GM12878 (cell line): ENCODE measurements around the gene CYTL1. TPM values are rescaled to one million over a fixed set of nuclear protein-coding genes. Genes with fewer than 3 reads are reported as not detected.
A peak's percentile ranks its signal among the peaks of the same experiment; 100 is the strongest.

Experiments used
- ATAC-seq: fragments of 200-7000 bp; cut with Tn5 transposase; 3 replicates; pipeline ENCODE4 v1.9.1; 2020; ENCODE audit warnings: mild to moderate bottlenecking, moderate library complexity
- BruUV-seq: library from RNA; stranded (reverse); fragments of 400-500 nt; replicated peaks from 2 replicates; lab custom pipeline; 2021; lab: Mats Ljungman, UMichigan
- CTCF ChIA-PET: fragments of 300-600 bp; sonication (Branson Sonifier 250); formaldehyde crosslinking; extraction: SDS; loops from one replicate; lab custom pipeline; 2021; ENCODE audit warnings: inconsistent platforms; lab: Yijun Ruan, JAX
- POLR2A ChIA-PET: fragments of 350-600 bp; formaldehyde crosslinking; extraction: SDS; loops from one replicate; lab custom pipeline; 2021; ENCODE audit warnings: inconsistent platforms; lab: Charles Lee
- RAD21 ChIA-PET: fragments of 300-600 bp; sonication (Branson Sonifier 250); formaldehyde crosslinking; loops from one replicate; lab custom pipeline; 2023; ENCODE audit warnings: antibody characterized with exemption; ENCODE audit not compliant: unreplicated experiment; lab: Charles Lee
- SMC1A ChIA-PET: fragments of 300-600 bp; sonication (Branson Sonifier 250); formaldehyde crosslinking; loops from one replicate; lab custom pipeline; 2023; ENCODE audit not compliant: unreplicated experiment, uncharacterized antibody; lab: Charles Lee
- DNase-seq: peaks from one replicate; pipeline ENCODE4 v3.0.0-alpha.2; 2011; ENCODE audit warnings: low read depth, low spot score
- FAIRE-seq: peaks from 3 replicates; lab custom pipeline; 2011; peaks lifted over from hg19 to GRCh38; lab: Jason Lieb, UNC
- H2AFZ ChIP-seq: 2 replicates; pipeline ENCODE4 v1.6.0; 2011; ENCODE audit warnings: low read depth, low read length, control low read depth; ENCODE audit not compliant: control insufficient read depth
- H3K27ac ChIP-seq: 2 replicates; pipeline ENCODE4 v1.5.1; 2011; ENCODE audit warnings: control low read depth; ENCODE audit not compliant: control insufficient read depth, insufficient read depth
- H3K27me3 ChIP-seq, 2 experiments: replicated peaks in 1 of 2; 2 replicates each; pipeline versions ENCODE4 v1.6.0 to v1.6.1; 2011; ENCODE audit warnings: low read length in 1 of 2; ENCODE audit not compliant: control insufficient read depth in 2 of 2, insufficient read depth in 2 of 2
- H3K36me3 ChIP-seq, 2 experiments: 2 replicates each; pipeline ENCODE4 v1.5.1; 2011; ENCODE audit warnings: low read length in 1 of 2; ENCODE audit not compliant: control insufficient read depth in 2 of 2, insufficient read depth in 2 of 2
- H3K4me1 ChIP-seq: 2 replicates; pipeline ENCODE4 v1.6.1; 2011; ENCODE audit warnings: mild to moderate bottlenecking, low read length, moderate library complexity, mixed read lengths; ENCODE audit not compliant: control insufficient read depth, insufficient read depth
- H3K4me2 ChIP-seq: 2 replicates; pipeline ENCODE4 v1.6.0; 2011; ENCODE audit warnings: control low read depth; ENCODE audit not compliant: control insufficient read depth, insufficient read depth
- H3K4me3 ChIP-seq: fragments of 200-600 bp; sonication (generic); 2 replicates; pipeline ENCODE4 v1.5.1; 2016
- H3K79me2 ChIP-seq: 2 replicates; pipeline ENCODE4 v1.6.0; 2011; ENCODE audit warnings: low read length; ENCODE audit not compliant: control insufficient read depth, insufficient read depth
- H3K9ac ChIP-seq: 2 replicates; pipeline ENCODE4 v1.8.0; 2011; ENCODE audit warnings: low read length, control low read depth, mixed read lengths; ENCODE audit not compliant: control insufficient read depth, insufficient read depth
- H3K9me3 ChIP-seq: replicated peaks from 3 replicates; pipeline ENCODE4 v1.5.1; 2011; ENCODE audit warnings: mild to moderate bottlenecking, low read length; ENCODE audit not compliant: control insufficient read depth, insufficient read depth
- H4K20me1 ChIP-seq: 2 replicates; pipeline ENCODE4 v1.6.0; 2011; ENCODE audit not compliant: control insufficient read depth, insufficient read depth
- ATF2 ChIP-seq: IDR thresholded peaks from 2 replicates; pipeline ENCODE4 v1.6.1; 2012; ENCODE audit warnings: low read length, inconsistent platforms
- BACH1 ChIP-seq: fragments of 450-650 bp; IDR thresholded peaks from 2 replicates; pipeline ENCODE4 v1.6.1; 2017; ENCODE audit warnings: mild to moderate bottlenecking, borderline replicate concordance
- BCLAF1 ChIP-seq: fragments of 450-650 bp; IDR thresholded peaks from 2 replicates; pipeline ENCODE4 v1.6.1; 2017; ENCODE audit warnings: antibody characterized with exemption, mild to moderate bottlenecking, moderate library complexity
- CREM ChIP-seq: IDR thresholded peaks from 2 replicates; pipeline ENCODE4 v1.6.1; 2014; ENCODE audit warnings: antibody characterized with exemption, low read depth
- EZH2 ChIP-seq: IDR thresholded peaks from 2 replicates; pipeline ENCODE4 v1.6.1; 2012; ENCODE audit warnings: low read depth, mild to moderate bottlenecking, control low read depth, inconsistent platforms, low read length, borderline replicate concordance; ENCODE audit not compliant: control insufficient read depth
- GATAD2B ChIP-seq: fragments of 450-650 bp; conservative IDR thresholded peaks from 2 replicates; pipeline ENCODE4 v1.6.1; 2017; ENCODE audit warnings: low read depth, mild to moderate bottlenecking, moderate library complexity
- HDAC2 ChIP-seq: fragments of 200-600 bp; sonication (generic); IDR thresholded peaks from 2 replicates; pipeline ENCODE4 v1.6.1; 2017
- IKZF1 ChIP-seq: fragments of 450-650 bp; conservative IDR thresholded peaks from 2 replicates; pipeline ENCODE4 v1.6.1; 2017; ENCODE audit warnings: antibody characterized with exemption, mild to moderate bottlenecking
- RUNX3 ChIP-seq: IDR thresholded peaks from 2 replicates; pipeline ENCODE4 v1.6.1; 2012; ENCODE audit warnings: low read length, inconsistent platforms
- STAT1 ChIP-seq: fragments of 450-650 bp; conservative IDR thresholded peaks from 2 replicates; pipeline ENCODE4 v1.6.1; 2014; ENCODE audit warnings: antibody characterized with exemption, mild to moderate bottlenecking
- WGBS: methylation state at CpG from one replicate; pipeline ENCODE4 v1.1.6; 2016; ENCODE audit warnings: low lambda C conversion rate; ENCODE audit not compliant: insufficient replicate concordance, insufficient coverage; ENCODE audit errors: missing lambda C conversion rate; 5-methylcytosine and 5-hydroxymethylcytosine counted together
- in situ Hi-C: fragments of 300-500 bp; cut with MboI; formaldehyde crosslinking; loops from 9 replicates; pipeline ENCODE4 v1.14.3; 2018; ENCODE audit warnings: mixed read lengths
- intact Hi-C: fragments of 100-400 bp; cut with micrococcal nuclease; formaldehyde crosslinking; loops from one replicate; pipeline ENCODE4 v1.14.2; 2022; ENCODE audit not compliant: unreplicated experiment
- polyA plus RNA-seq, 11 experiments: library from polyadenylated mRNA; depleted of rRNA in 4 of 11; unstranded in 6 of 11; stranded (reverse) in 5 of 11; fragments of >200 nt; fragmentation: Nextera tagmentation in 4 of 11; fragmentation: Illumina TruSeq in 1 of 11; extraction: Ambion mirVana in 4 of 11; extraction: Trizol in 1 of 11; gene quantifications; 1 replicate in 1 of 11; 2 replicates in 10 of 11; pipeline versions ENCODE4 v1.2.1 to v1.2.3, GENCODE V29; 2011 to 2016; ENCODE audit warnings: inconsistent platforms in 2 of 11, missing spikeins in 2 of 11, low read depth in 1 of 11
- total RNA-seq, 4 experiments: library from RNA; depleted of rRNA in 3 of 4; stranded (reverse); fragments of >200 nt in 3 of 4; fragmentation: Illumina TruSeq in 1 of 4; extraction: Trizol in 1 of 4; gene quantifications; 2 replicates each; pipeline versions ENCODE4 v1.2.1 to v1.2.3, GENCODE V29; 2013 to 2021
- TF ChIP-seq, protein P1 (sequence below): IDR thresholded peaks from 2 replicates; pipeline ENCODE4 v1.6.1; 2012; ENCODE audit warnings: low read depth, low read length, improper control_type of control experiment
- TF ChIP-seq, protein P2 (sequence below): fragments of 450-650 bp; IDR thresholded peaks from 2 replicates; pipeline ENCODE4 v1.6.1; 2017; ENCODE audit warnings: mild to moderate bottlenecking, moderate library complexity

The CYTL1 gene
- total and polyA plus RNA-seq, 10 of the 15 experiments (the other 5 are each of a cell fraction or from before 2014, with no cell fraction given): not detected

DNA sequence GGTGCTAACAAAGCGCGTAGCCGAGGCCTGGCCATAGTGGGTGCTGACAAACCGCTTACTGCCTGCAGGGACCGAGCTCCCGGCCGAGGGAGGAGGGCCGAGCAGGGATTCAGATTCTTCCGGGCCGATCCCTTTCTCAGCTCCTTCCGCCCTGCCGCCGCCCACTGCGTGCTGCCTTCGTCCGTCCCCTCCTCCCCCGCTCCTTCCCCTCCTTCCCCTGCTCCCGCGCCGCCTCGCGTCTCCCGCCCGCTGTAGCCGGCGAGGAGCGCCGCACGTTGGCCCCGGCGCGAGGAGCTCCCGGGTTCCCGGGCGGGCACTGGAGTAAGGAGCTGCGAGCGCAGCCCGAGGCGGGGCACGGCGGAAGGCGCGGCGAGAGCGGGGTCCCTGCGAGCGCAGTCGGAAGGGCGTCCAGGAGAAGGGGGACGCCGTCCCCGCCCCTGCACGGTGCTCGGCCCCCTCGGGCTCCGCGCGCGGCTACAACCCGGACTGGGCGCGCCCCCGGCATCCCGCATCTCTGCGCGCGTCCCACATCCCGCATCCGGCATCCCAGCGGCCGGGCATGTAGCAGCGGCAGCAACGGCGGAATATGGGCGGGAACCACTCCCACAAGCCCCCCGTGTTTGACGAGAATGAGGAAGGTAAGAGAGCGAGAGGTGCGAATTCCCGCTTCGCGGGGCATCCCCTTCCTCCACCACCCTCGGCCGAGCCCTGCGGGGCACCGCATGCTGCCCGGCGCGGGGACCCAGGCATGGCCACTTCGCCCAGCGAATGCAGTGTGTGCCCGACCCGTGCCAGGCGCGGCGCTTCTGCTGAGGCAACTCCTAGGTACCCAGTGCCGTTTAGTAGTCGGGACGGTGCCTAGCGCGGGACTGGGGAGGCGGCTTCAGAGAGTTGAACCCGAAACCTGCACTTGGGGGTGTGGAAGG lies 32.3 kb upstream of the CYTL1 start, which contains the start of gene STK32B:
Gene STK32B (plus strand): TSS at position 203 of the 926 bp plus-strand sequence.
- BruUV-seq: no TSS peak
- TF ChIP-seq BCLAF1: no peak
- no peak for TF ChIP-seq EZH2
- TF ChIP-seq GATAD2B: no peak
- TF ChIP-seq ATF2: no peak
- no peak for TF ChIP-seq HDAC2
- no peak for TF ChIP-seq STAT1
- TF ChIP-seq CREM: no peak
- TF ChIP-seq, protein P1, sequence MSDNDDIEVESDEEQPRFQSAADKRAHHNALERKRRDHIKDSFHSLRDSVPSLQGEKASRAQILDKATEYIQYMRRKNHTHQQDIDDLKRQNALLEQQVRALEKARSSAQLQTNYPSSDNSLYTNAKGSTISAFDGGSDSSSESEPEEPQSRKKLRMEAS: no peak
- TF ChIP-seq, protein P2, sequence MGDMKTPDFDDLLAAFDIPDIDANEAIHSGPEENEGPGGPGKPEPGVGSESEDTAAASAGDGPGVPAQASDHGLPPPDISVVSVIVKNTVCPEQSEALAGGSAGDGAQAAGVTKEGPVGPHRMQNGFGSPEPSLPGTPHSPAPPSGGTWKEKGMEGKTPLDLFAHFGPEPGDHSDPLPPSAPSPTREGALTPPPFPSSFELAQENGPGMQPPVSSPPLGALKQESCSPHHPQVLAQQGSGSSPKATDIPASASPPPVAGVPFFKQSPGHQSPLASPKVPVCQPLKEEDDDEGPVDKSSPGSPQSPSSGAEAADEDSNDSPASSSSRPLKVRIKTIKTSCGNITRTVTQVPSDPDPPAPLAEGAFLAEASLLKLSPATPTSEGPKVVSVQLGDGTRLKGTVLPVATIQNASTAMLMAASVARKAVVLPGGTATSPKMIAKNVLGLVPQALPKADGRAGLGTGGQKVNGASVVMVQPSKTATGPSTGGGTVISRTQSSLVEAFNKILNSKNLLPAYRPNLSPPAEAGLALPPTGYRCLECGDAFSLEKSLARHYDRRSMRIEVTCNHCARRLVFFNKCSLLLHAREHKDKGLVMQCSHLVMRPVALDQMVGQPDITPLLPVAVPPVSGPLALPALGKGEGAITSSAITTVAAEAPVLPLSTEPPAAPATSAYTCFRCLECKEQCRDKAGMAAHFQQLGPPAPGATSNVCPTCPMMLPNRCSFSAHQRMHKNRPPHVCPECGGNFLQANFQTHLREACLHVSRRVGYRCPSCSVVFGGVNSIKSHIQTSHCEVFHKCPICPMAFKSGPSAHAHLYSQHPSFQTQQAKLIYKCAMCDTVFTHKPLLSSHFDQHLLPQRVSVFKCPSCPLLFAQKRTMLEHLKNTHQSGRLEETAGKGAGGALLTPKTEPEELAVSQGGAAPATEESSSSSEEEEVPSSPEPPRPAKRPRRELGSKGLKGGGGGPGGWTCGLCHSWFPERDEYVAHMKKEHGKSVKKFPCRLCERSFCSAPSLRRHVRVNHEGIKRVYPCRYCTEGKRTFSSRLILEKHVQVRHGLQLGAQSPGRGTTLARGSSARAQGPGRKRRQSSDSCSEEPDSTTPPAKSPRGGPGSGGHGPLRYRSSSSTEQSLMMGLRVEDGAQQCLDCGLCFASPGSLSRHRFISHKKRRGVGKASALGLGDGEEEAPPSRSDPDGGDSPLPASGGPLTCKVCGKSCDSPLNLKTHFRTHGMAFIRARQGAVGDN: no peak
- TF ChIP-seq IKZF1: no peak
- TF ChIP-seq RUNX3: no peak
- no peak for TF ChIP-seq BACH1

More for the DNA sequence above, 32.3 kb upstream of the CYTL1 start, which contains the start of gene STK32B:
- ChIA-PET POLR2A (no interaction called here), SMC1A (no interaction called here), CTCF (no interaction called here), RAD21 (no interaction called here)
- Histone ChIP-seq H3K36me3 (no peaks in the 10 kb centered on the region), H3K27me3 (peaks cover 5 to 12% of the 10 kb centered on the region in 2 experiments), H3K9me3 (no peaks in the 10 kb centered on the region; the same call in 2 of the 3 replicates), H3K4me3 (no peak within 1 kb of the TSS), H3K27ac (no peak within 1 kb of the TSS), H4K20me1 (no peaks in the 10 kb centered on the region), H3K4me2 (peak within 1 kb of the TSS; percentile 55), H2AFZ (no peak within 1 kb of the TSS; the same call in 1 of the 2 replicates), H3K79me2 (no peaks in the 10 kb centered on the region), H3K9ac (no peak within 1 kb of the TSS), H3K4me1 (no peaks in the 10 kb centered on the region)
- no peak for DNase-seq
- intact Hi-C loops (no loop called here), in situ Hi-C loops (no loop called here)
- WGBS: 19% methylated on average over 65 of the region's 103 CpGs
- no peak for FAIRE-seq
- ATAC-seq: no peak; the same call in 2 of the 3 replicates
